ENCODE data around the gene ANKS6. TPM values are rescaled to one million over a fixed set of nuclear protein-coding genes. Genes with fewer than 3 reads are reported as not detected.

Gene ANKS6
- total and polyA plus RNA-seq, 5 experiments from 2014 or later, result 6.3 to 18.1 (median 12.7) TPM

- DNase-seq (no peak), ATAC-seq (no peak)
- H3K27ac Mint-ChIP-seq, result peak overlapping the region in 1 of 10 donors; percentile 6
- POLR2A ChIA-PET, result no interaction called here
- H3K36me3 Mint-ChIP-seq, result peaks cover 41 to 81% (median 66%) of the 10 kb centered on the region in 3 donors
- H3K4me3 Mint-ChIP-seq, result no peak overlapping the region
- peaks cover 0 to 17% (median 2%) of the 10 kb centered on the region in 9 donors for H3K9me3 Mint-ChIP-seq
- H3K4me1 Mint-ChIP-seq, result no peaks in the 10 kb centered on the region
- H3K27me3 Mint-ChIP-seq, result no peaks in the 10 kb centered on the region
These were observed 41.2 kb downstream of the ANKS6 start for GRCh38 chr9:98755006-98755618.

- peaks cover 35 to 85% (median 57%) of the 10 kb centered on the region in 3 donors for H3K36me3 Mint-ChIP-seq
- ATAC-seq (no peak), DNase-seq (no peak)
- no peak overlapping the region for H3K4me3 Mint-ChIP-seq
- H3K27ac Mint-ChIP-seq, result no peak overlapping the region
- H3K27me3 Mint-ChIP-seq, result no peaks in the 10 kb centered on the region
- H3K9me3 Mint-ChIP-seq, result peaks cover 0 to 3% (median 0%) of the 10 kb centered on the region in 9 donors
- peaks cover 0 to 2% (median 0%) of the 10 kb centered on the region in 4 donors for H3K4me1 Mint-ChIP-seq
- POLR2A ChIA-PET, result no interaction called here
These were observed 45.1 kb downstream of the ANKS6 start for GRCh38 chr9:98751210-98751609.

- Mint-ChIP-seq H3K9me3 (peaks cover 0 to 3% (median 0%) of the 10 kb centered on the region in 9 donors), H3K4me1 (peaks cover 0 to 4% (median 0%) of the 10 kb centered on the region in 4 donors), H3K4me3 (no peak overlapping the region), H3K27ac (no peak overlapping the region), H3K27me3 (no peaks in the 10 kb centered on the region), H3K36me3 (peaks cover 35 to 85% (median 55%) of the 10 kb centered on the region in 3 donors)
- ATAC-seq (no peak), DNase-seq (no peak)
- POLR2A ChIA-PET, result no interaction called here
These were observed 45.8 kb downstream of the ANKS6 start for GRCh38 chr9:98750364-98751060.

GRCh38 chr9:98747476-98747875 lies 48.9 kb downstream of the ANKS6 start:
- Mint-ChIP-seq H3K27ac (peak overlapping the region in 1 of 10 donors; percentile 65), H3K36me3 (peaks cover 33 to 83% (median 49%) of the 10 kb centered on the region in 3 donors), H3K27me3 (no peaks in the 10 kb centered on the region), H3K4me3 (no peak overlapping the region), H3K4me1 (peaks cover 0 to 4% (median 0%) of the 10 kb centered on the region in 4 donors), H3K9me3 (peaks cover 0 to 3% (median 0%) of the 10 kb centered on the region in 9 donors)
- DNase-seq (no peak), ATAC-seq (no peak)
- POLR2A ChIA-PET, result no interaction called here

- ATAC-seq (no peak), DNase-seq (no peak)
- H3K27me3 Mint-ChIP-seq, result no peaks in the 10 kb centered on the region
- peaks cover 0 to 3% (median 0%) of the 10 kb centered on the region in 9 donors for H3K9me3 Mint-ChIP-seq
- H3K27ac Mint-ChIP-seq, result peak overlapping the region in 1 of 10 donors; percentile 25
- peaks cover 17 to 72% (median 53%) of the 10 kb centered on the region in 3 donors for H3K36me3 Mint-ChIP-seq
- peaks cover 0 to 4% (median 0%) of the 10 kb centered on the region in 4 donors for H3K4me1 Mint-ChIP-seq
- POLR2A ChIA-PET, result no interaction called here
- no peak overlapping the region for H3K4me3 Mint-ChIP-seq
These were observed 50.9 kb downstream of the ANKS6 start for GRCh38 chr9:98745470-98745869.

- no peak for DNase-seq
- Mint-ChIP-seq H3K27ac (peak overlapping the region in 2 of 10 donors; percentile 19 to 52), H3K27me3 (no peaks in the 10 kb centered on the region), H3K4me3 (no peak overlapping the region), H3K36me3 (peaks cover 7 to 68% (median 49%) of the 10 kb centered on the region in 3 donors), H3K9me3 (peaks cover 0 to 6% (median 2%) of the 10 kb centered on the region in 9 donors), H3K4me1 (peaks cover 0 to 2% (median 0%) of the 10 kb centered on the region in 4 donors)
- POLR2A ChIA-PET, result no interaction called here
- ATAC-seq, result no peak
These were observed 52.3 kb downstream of the ANKS6 start for GRCh38 chr9:98743818-98744611.

- ATAC-seq (no peak), DNase-seq (no peak)
- no peak overlapping the region for H3K4me3 Mint-ChIP-seq
- POLR2A ChIA-PET, result no interaction called here
- peaks cover 0 to 13% (median 5%) of the 10 kb centered on the region in 9 donors for H3K9me3 Mint-ChIP-seq
- peak overlapping the region in 2 of 10 donors; percentile 10 to 75 for H3K27ac Mint-ChIP-seq
- H3K4me1 Mint-ChIP-seq, result peaks cover 0 to 2% (median 0%) of the 10 kb centered on the region in 4 donors
- H3K36me3 Mint-ChIP-seq, result peaks cover 10 to 67% (median 49%) of the 10 kb centered on the region in 3 donors
- no peaks in the 10 kb centered on the region for H3K27me3 Mint-ChIP-seq
These were observed 53.0 kb downstream of the ANKS6 start for GRCh38 chr9:98743329-98743728.

GRCh38 chr9:98742325-98743280 lies 53.8 kb downstream of the ANKS6 start:
- POLR2A ChIA-PET, result no interaction called here
- Mint-ChIP-seq H3K27me3 (no peaks in the 10 kb centered on the region), H3K9me3 (peaks cover 0 to 17% (median 5%) of the 10 kb centered on the region in 9 donors), H3K36me3 (peaks cover 16 to 67% (median 54%) of the 10 kb centered on the region in 3 donors), H3K4me3 (no peak overlapping the region), H3K4me1 (peaks cover 0 to 2% (median 0%) of the 10 kb centered on the region in 4 donors), H3K27ac (peak overlapping the region in 1 of 10 donors; percentile 4)
- ATAC-seq (no peak), DNase-seq (no peak)

- H3K27me3 Mint-ChIP-seq, result no peaks in the 10 kb centered on the region
- no peak for ATAC-seq
- H3K9me3 Mint-ChIP-seq, result peaks cover 0 to 17% (median 5%) of the 10 kb centered on the region in 9 donors
- no peaks in the 10 kb centered on the region for H3K4me1 Mint-ChIP-seq
- peaks cover 19 to 70% (median 65%) of the 10 kb centered on the region in 3 donors for H3K36me3 Mint-ChIP-seq
- POLR2A ChIA-PET, result no interaction called here
- H3K27ac Mint-ChIP-seq, result no peak overlapping the region
- no peak overlapping the region for H3K4me3 Mint-ChIP-seq
- DNase-seq, result no peak
These were observed 56.0 kb downstream of the ANKS6 start for GRCh38 chr9:98740226-98740881.

GRCh38 chr9:98738741-98739140 lies 57.6 kb downstream of the ANKS6 start:
- Mint-ChIP-seq H3K27me3 (no peaks in the 10 kb centered on the region), H3K4me1 (no peaks in the 10 kb centered on the region), H3K4me3 (no peak overlapping the region), H3K9me3 (peaks cover 0 to 17% (median 5%) of the 10 kb centered on the region in 9 donors), H3K27ac (peak overlapping the region in 1 of 10 donors; percentile 21), H3K36me3 (peaks cover 19 to 63% (median 56%) of the 10 kb centered on the region in 3 donors)
- ATAC-seq, result no peak
- POLR2A ChIA-PET, result no interaction called here
- no peak for DNase-seq

- H3K36me3 Mint-ChIP-seq, result peaks cover 19 to 61% (median 42%) of the 10 kb centered on the region in 3 donors
- no peaks in the 10 kb centered on the region for H3K27me3 Mint-ChIP-seq
- DNase-seq (no peak), ATAC-seq (no peak)
- no peak overlapping the region for H3K4me3 Mint-ChIP-seq
- H3K27ac Mint-ChIP-seq, result no peak overlapping the region
- H3K4me1 Mint-ChIP-seq, result no peaks in the 10 kb centered on the region
- POLR2A ChIA-PET, result no interaction called here
- H3K9me3 Mint-ChIP-seq, result peaks cover 0 to 17% (median 5%) of the 10 kb centered on the region in 9 donors
These were observed 60.1 kb downstream of the ANKS6 start for GRCh38 chr9:98736226-98736625.
